SW 1271 (cell line): ENCODE results near the gene TRIM3.

Experiments used
- DNase-seq, 2 experiments: peaks; one replicate each; lab custom pipeline; 2025; lab: John Stamatoyannopoulos, UW

Gene TRIM3

GRCh38 chr11:6401464-6401863 lies 72.3 kb downstream of the TRIM3 start:
- no peak for DNase-seq

- no peak for DNase-seq
These were observed 73.1 kb downstream of the TRIM3 start for GRCh38 chr11:6400431-6401345.
